Prostate gland (tissue), 2 donors: ENCODE results near the gene BCL2A1. TPM values are rescaled to one million over a fixed set of nuclear protein-coding genes. Genes with fewer than 3 reads are reported as not detected.

Experiments
- DNase-seq: peaks from one replicate; pipeline ENCODE4 v3.0.0-alpha.2; 2019; ENCODE audit warnings: low spot score
- H3K27ac ChIP-seq, 2 donors: fragments of 200-600 bp; sonication (generic); 2 replicates each; pipeline ENCODE4 v1.5.1; 2017 to 2019
- H3K27me3 ChIP-seq: fragments of 200-600 bp; sonication (generic); replicated peaks from 2 replicates; pipeline ENCODE4 v1.5.1; 2019; ENCODE audit not compliant: insufficient read depth
- H3K36me3 ChIP-seq, 2 donors: fragments of 200-600 bp; sonication (generic); 1 replicate in 1 of 2; 2 replicates in 1 of 2; pipeline versions ENCODE4 v1.5.1 to v1.8.1; 2017 to 2019
- H3K4me1 ChIP-seq: fragments of 200-600 bp; sonication (generic); replicated peaks from 2 replicates; pipeline ENCODE4 v1.5.1; 2019
- H3K4me3 ChIP-seq, 2 donors: fragments of 200-600 bp; sonication (generic); 2 replicates each; pipeline ENCODE4 v1.5.1; 2017 to 2019
- H3K9me3 ChIP-seq: fragments of 200-600 bp; sonication (generic); 2 replicates; pipeline ENCODE4 v1.5.1; 2017
- POLR2A ChIP-seq: fragments of 450-650 bp; IDR thresholded peaks from one replicate; pipeline ENCODE4 v1.6.1; 2016; ENCODE audit warnings: antibody characterized with exemption, mild to moderate bottlenecking
- POLR2AphosphoS5 ChIP-seq: sonication (generic); formaldehyde crosslinking; IDR thresholded peaks from one replicate; pipeline ENCODE4 v1.6.1; 2017; ENCODE audit warnings: antibody characterized with exemption
- WGBS: methylation state at CpG from one replicate; pipeline ENCODE4 v1.1.5; 2018; 5-methylcytosine and 5-hydroxymethylcytosine counted together
- intact Hi-C: fragments of 100-400 bp; cut with DNase I; formaldehyde crosslinking; loops from one replicate; pipeline ENCODE4 v1.14.2; 2022
- total RNA-seq, 2 donors: library from RNA; depleted of rRNA; stranded (reverse); fragments of >200 nt; gene quantifications; one replicate each; pipeline ENCODE4 v1.1.0, GENCODE V29; 2016
- TF ChIP-seq, protein P1 (sequence below), 4 experiments: fragments of 200-600 bp in 2 of 4; fragments of 450-650 bp in 2 of 4; sonication (generic) in 2 of 4; IDR thresholded peaks; 1 replicate in 3 of 4; 2 replicates in 1 of 4; pipeline ENCODE4 v1.5.1; 2016 to 2019; ENCODE audit warnings: antibody characterized with exemption in 4 of 4, mild to moderate bottlenecking in 2 of 4, moderate library complexity in 2 of 4

Gene BCL2A1
- total RNA-seq, 2 donors from 2014 or later, result 0.57 to 2.7 TPM

DNA sequence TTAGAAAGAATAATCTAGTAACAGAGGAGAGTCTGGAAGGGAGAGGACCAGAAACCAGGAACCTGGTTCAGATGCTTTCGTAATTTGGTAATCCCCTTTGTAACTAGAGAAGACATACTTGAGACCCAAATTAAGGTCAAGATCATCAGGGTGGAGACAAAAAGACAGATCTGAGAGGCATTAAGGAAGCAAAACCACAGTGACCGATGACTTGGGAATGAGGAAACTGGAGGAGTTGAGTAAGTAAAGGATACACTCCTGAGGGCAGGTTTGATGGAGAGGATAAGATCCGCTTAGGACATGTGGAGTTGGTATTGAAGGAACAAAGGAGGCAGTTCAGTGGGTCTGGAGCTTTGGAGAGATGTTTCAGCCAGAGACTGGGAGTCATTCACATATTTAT lies 23.6 kb upstream of the BCL2A1 start:
- Histone ChIP-seq H3K27me3 (no peaks in the 10 kb centered on the region), H3K27ac (no peak overlapping the region), H3K4me3 (no peak overlapping the region), H3K9me3 (no peaks in the 10 kb centered on the region), H3K4me1 (no peaks in the 10 kb centered on the region), H3K36me3 (no peaks in the 10 kb centered on the region)
- 84% methylated on average over 3 of the region's 3 CpGs for WGBS
- intact Hi-C loops, result loop anchor here (5.0 to 10.0 kb wide), 2 partner anchors 100 to 612 kb away; partner anchors contain the start of gene MTHFS
- DNase-seq, result no peak
- TF ChIP-seq POLR2A (no peak), POLR2AphosphoS5 (no peak)
- TF ChIP-seq, protein P1, sequence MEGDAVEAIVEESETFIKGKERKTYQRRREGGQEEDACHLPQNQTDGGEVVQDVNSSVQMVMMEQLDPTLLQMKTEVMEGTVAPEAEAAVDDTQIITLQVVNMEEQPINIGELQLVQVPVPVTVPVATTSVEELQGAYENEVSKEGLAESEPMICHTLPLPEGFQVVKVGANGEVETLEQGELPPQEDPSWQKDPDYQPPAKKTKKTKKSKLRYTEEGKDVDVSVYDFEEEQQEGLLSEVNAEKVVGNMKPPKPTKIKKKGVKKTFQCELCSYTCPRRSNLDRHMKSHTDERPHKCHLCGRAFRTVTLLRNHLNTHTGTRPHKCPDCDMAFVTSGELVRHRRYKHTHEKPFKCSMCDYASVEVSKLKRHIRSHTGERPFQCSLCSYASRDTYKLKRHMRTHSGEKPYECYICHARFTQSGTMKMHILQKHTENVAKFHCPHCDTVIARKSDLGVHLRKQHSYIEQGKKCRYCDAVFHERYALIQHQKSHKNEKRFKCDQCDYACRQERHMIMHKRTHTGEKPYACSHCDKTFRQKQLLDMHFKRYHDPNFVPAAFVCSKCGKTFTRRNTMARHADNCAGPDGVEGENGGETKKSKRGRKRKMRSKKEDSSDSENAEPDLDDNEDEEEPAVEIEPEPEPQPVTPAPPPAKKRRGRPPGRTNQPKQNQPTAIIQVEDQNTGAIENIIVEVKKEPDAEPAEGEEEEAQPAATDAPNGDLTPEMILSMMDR (IDR thresholded peaks at IDR 0.05), result no peak

DNA sequence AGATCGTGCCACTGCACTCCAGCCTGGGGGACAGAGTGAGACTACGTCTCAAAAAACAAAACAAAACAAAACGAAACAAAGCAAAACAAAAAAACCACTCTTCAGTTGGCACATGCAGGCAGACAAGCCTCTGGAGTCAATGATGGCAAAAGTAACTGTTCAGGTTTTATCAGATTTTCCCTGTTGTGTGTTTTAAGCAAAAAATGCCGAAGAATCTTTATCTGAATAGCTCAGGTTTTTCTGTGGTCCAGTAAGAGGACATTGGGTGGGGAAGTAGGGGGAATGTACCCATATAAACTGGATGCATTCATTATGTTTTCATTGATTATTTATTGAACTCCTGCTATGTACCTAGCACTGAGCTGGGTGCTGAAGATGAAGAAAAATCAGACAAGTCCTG lies 20.8 kb upstream of the BCL2A1 start:
- Histone ChIP-seq H3K4me3 (no peak overlapping the region), H3K36me3 (no peaks in the 10 kb centered on the region), H3K9me3 (no peaks in the 10 kb centered on the region), H3K27ac (no peak overlapping the region), H3K27me3 (no peaks in the 10 kb centered on the region), H3K4me1 (no peaks in the 10 kb centered on the region)
- no peak for TF ChIP-seq POLR2A
- 45% methylated on average over 4 of the region's 4 CpGs for WGBS
- no peak for DNase-seq
- intact Hi-C loops, result loop anchor here (5.0 to 10.0 kb wide), 2 partner anchors 97 to 610 kb away; partner anchors contain the start of gene MTHFS

DNA sequence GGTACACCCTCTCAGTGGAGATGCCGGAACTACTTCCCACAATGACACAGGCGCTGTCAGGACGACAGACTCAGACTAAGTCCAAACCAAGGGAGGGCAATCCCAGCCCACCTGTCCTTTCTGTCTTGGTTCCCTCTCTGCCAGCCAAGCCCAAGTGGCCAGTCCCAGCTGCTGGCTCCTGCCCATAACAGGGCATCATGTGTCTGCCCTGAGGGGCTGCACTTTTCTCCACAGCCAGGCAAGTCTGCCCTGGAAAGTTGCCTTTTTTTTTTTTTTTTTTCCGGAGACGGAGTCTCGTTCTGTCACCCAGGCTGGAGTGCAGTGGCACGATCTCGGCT lies 20.0 kb upstream of the BCL2A1 start:
- H3K27ac ChIP-seq, result no peak overlapping the region
- no peaks in the 10 kb centered on the region for H3K36me3 ChIP-seq
- H3K9me3 ChIP-seq, result no peaks in the 10 kb centered on the region
- no peaks in the 10 kb centered on the region for H3K4me1 ChIP-seq
- TF ChIP-seq POLR2A (no peak), POLR2AphosphoS5 (no peak)
- TF ChIP-seq, protein P1 (IDR thresholded peaks at IDR 0.05), result no peak
- intact Hi-C loops, result loop anchor here (5.0 to 10.0 kb wide), 2 partner anchors 96 to 609 kb away; partner anchors contain the start of gene MTHFS
- WGBS, result 84% methylated on average over 8 of the region's 8 CpGs
- H3K4me3 ChIP-seq, result no peak overlapping the region
- DNase-seq, result no peak
- H3K27me3 ChIP-seq, result no peaks in the 10 kb centered on the region

DNA sequence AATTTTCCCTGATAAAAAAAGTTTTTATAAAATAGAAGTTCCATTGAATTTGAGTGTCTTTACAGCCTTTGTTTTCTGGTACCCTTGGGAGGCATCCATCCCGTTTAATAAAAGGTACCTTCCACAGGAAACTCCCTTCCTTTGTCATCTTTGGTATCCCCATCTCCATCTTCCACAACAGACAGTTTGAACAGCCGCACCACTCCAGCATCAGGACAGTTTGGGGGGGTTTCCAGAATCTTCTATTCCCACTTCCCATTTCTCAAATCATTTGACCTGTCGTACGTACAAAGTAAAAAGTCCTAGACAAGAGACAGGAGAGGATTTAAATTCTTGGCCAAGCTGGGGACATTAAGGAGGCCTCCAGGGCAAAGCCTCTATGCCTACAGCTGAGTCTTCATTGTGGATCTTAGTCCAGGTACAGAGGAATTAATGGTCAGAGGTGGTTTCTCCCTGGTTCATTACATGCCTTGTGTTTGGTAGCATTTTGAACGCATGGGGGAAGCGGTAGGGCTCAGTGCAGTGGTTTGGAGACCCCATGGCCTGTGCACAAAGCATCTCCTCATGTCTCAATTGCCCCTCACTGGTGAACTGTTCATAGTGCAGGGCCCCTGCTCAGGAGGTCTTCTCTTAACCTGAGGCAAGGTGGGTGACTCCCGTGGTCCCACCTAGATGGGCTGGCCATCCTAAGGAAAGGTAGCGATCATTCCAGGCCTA lies 19.4 kb upstream of the BCL2A1 start:
- WGBS, result 82% methylated on average over 8 of the region's 8 CpGs
- no peak overlapping the region for H3K27ac ChIP-seq
- intact Hi-C loops, result loop anchor here (5.0 to 10.0 kb wide), 2 partner anchors 96 to 608 kb away; partner anchors contain the start of gene MTHFS

DNA sequence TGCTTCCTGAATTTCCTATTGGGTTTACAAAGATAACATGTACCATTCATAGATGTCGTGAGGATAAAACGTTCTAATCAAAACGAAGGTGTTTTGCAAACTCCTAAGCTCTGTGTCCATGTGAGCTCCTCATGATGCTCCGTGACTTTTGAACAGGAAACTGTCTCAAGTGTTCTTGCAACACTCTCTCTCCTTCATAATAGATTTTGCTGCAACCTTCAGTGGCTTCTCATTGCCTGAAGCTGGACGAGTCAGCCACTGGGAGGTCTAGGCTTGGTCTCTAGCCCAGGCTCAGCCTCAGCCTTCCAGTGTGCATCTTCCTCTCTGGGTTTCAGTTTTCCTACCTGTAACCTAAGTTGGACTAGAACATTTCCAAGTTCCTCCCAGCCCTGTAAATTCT lies 18.7 kb upstream of the BCL2A1 start:
- Histone ChIP-seq H3K4me1 (no peaks in the 10 kb centered on the region), H3K27me3 (no peaks in the 10 kb centered on the region), H3K36me3 (no peaks in the 10 kb centered on the region), H3K4me3 (no peak overlapping the region), H3K27ac (no peak overlapping the region), H3K9me3 (no peaks in the 10 kb centered on the region)
- TF ChIP-seq POLR2A, result no peak
- TF ChIP-seq, protein P1 (IDR thresholded peaks at IDR 0.05), result no peak
- TF ChIP-seq POLR2AphosphoS5, result no peak
- 42% methylated on average over 5 of the region's 5 CpGs for WGBS
- DNase-seq, result no peak
- intact Hi-C loops, result loop anchor here (5.0 to 10.0 kb wide), 2 partner anchors 95 to 607 kb away; partner anchors contain the start of gene MTHFS

More for the DNA sequence above, 19.4 kb upstream of the BCL2A1 start:
- Histone ChIP-seq H3K36me3 (no peaks in the 10 kb centered on the region), H3K4me1 (no peaks in the 10 kb centered on the region), H3K4me3 (no peak overlapping the region), H3K9me3 (no peaks in the 10 kb centered on the region), H3K27me3 (no peaks in the 10 kb centered on the region)
- TF ChIP-seq POLR2AphosphoS5, result no peak
- TF ChIP-seq, protein P1 (IDR thresholded peaks at IDR 0.05), result no peak
- TF ChIP-seq POLR2A, result no peak
- DNase-seq, result no peak
